ENCODE results near the gene ZNF574.
A peak's percentile ranks its signal among the peaks of the same experiment; 100 is the strongest.
"Not testable (repeated sequence)": the region's sequence is repeated elsewhere in the genome, so short reads cannot be mapped to it uniquely, and the experiment has no call there.

The ZNF574 gene

GRCh38 chr19:42075616-42076379, at the start of gene ZNF574:
TSS of gene ZNF574 (plus strand) at chr19:42076166. CDS start at chr19:42078607, 2,441 bp downstream.
- peak; percentile 99 for DNase-seq

- peak; percentile 71 for DNase-seq
Observed at GRCh38 chr19:42028304-42029216, 47.4 kb upstream of the ZNF574 start.

- DNase-seq = no peak
Observed at GRCh38 chr19:42030645-42031440, 45.1 kb upstream of the ZNF574 start.

- DNase-seq = no peak
Observed at GRCh38 chr19:42032431-42032830, 43.5 kb upstream of the ZNF574 start.

GRCh38 chr19:42033413-42033812, 42.6 kb upstream of the ZNF574 start:
- no peak for DNase-seq

GRCh38 chr19:42034640-42035391, 41.1 kb upstream of the ZNF574 start:
- peak; percentile 70 for DNase-seq

- no peak for DNase-seq
Observed at GRCh38 chr19:42037649-42038048, 38.3 kb upstream of the ZNF574 start.

GRCh38 chr19:42038666-42039065, 37.3 kb upstream of the ZNF574 start:
- no peak for DNase-seq

- no peak for DNase-seq
Observed at GRCh38 chr19:42040031-42040430, 35.9 kb upstream of the ZNF574 start.

- DNase-seq = not testable (repeated sequence)
Observed at GRCh38 chr19:42040491-42040890, 35.5 kb upstream of the ZNF574 start.

- DNase-seq = no peak
Observed at GRCh38 chr19:42042455-42043170, 33.4 kb upstream of the ZNF574 start.

GRCh38 chr19:42045575-42045974, 30.4 kb upstream of the ZNF574 start:
- DNase-seq = no peak

GRCh38 chr19:42048992-42049391, 27.0 kb upstream of the ZNF574 start:
- no peak for DNase-seq

GRCh38 chr19:42051166-42052115, 24.5 kb upstream of the ZNF574 start:
- no peak for DNase-seq

GRCh38 chr19:42052241-42052863, 23.6 kb upstream of the ZNF574 start:
- no peak for DNase-seq

GRCh38 chr19:42053037-42053935, 22.7 kb upstream of the ZNF574 start:
- no peak for DNase-seq

GRCh38 chr19:42054205-42054604, 21.8 kb upstream of the ZNF574 start:
- DNase-seq = no peak

GRCh38 chr19:42057846-42058245, 18.1 kb upstream of the ZNF574 start:
- DNase-seq = no peak

- DNase-seq = no peak
Observed at GRCh38 chr19:42059196-42059595, 16.8 kb upstream of the ZNF574 start.

All from islet precursor cell (in vitro differentiated cells).